ENCODE results near the gene HDAC11. TPM values are rescaled to one million over a fixed set of nuclear protein-coding genes. Genes with fewer than 3 reads are reported as not detected.
A peak's percentile ranks its signal among the peaks of the same experiment; 100 is the strongest.

The HDAC11 gene
- 10.5 and 13.7 TPM in 2 replicates for total RNA-seq (2016; rRNA removed; fragmentation: Illumina TruSeq; extraction: Trizol)
- 4.0 and 4.5 TPM in 2 replicates for total RNA-seq (2016; cell fraction: cytosol; rRNA removed; fragmentation: Illumina TruSeq; extraction: Trizol; ENCODE audit: low read depth)
- 8.3 and 12.0 TPM in 2 replicates for total RNA-seq (2016; cell fraction: insoluble cytoplasmic fraction; rRNA removed; fragmentation: Illumina TruSeq; extraction: Trizol)
- total RNA-seq (2016; cell fraction: membrane; rRNA removed; fragmentation: Illumina TruSeq; extraction: Trizol), result 8.1 and 8.4 TPM in 2 replicates
- 5.7 and 8.2 TPM in 2 replicates for total RNA-seq (2016; cell fraction: nucleus; rRNA removed; fragmentation: Illumina TruSeq; extraction: Trizol)
- polyA plus RNA-seq (2011; rRNA removed), result 33.1 and 49.7 TPM in 2 replicates
- 45.0 and 52.1 TPM in 2 replicates for polyA plus RNA-seq (2011; cell fraction: cytosol; rRNA removed)
- 54.1 and 56.2 TPM in 2 replicates for polyA plus RNA-seq (2011; cell fraction: nucleus; rRNA removed)
- 51.6 and 55.6 TPM in 2 replicates for polyA plus RNA-seq (2012)
- polyA plus RNA-seq (2016; cell fraction: cytosol; fragmentation: Illumina TruSeq; extraction: Trizol; ENCODE audit: low read depth), result 4.4 and 6.3 TPM in 2 replicates
- polyA plus RNA-seq (2016; cell fraction: insoluble cytoplasmic fraction; fragmentation: Illumina TruSeq; extraction: Trizol; ENCODE audit: low read depth), result 9.3 and 10.5 TPM in 2 replicates
- polyA plus RNA-seq (2016; cell fraction: membrane; fragmentation: Illumina TruSeq; extraction: Trizol; ENCODE audit: low read depth), result 7.6 and 9.8 TPM in 2 replicates
- 10.6 and 11.8 TPM in 2 replicates for polyA plus RNA-seq (2016; cell fraction: nucleus; fragmentation: Illumina TruSeq; extraction: Trizol; ENCODE audit: insufficient read depth, low read depth)
- polyA minus RNA-seq (2011; rRNA and poly(A)+ RNA removed; ENCODE audit: low replicate concordance), result 4.8 and 66.6 TPM in 2 replicates
- 29.4 and 31.1 TPM in 2 replicates for polyA minus RNA-seq (2011; cell fraction: cytosol; rRNA and poly(A)+ RNA removed)
- polyA minus RNA-seq (2011; cell fraction: nucleus; rRNA and poly(A)+ RNA removed), result 21.3 and 22.1 TPM in 2 replicates
- percentile 51 among the genes with signal in this experiment for Bru-seq, nascent RNA
- BruChase-seq, experiment 1, labeled RNA remaining after a 6-hour chase, result percentile 52 among the genes with signal in this experiment
- BruChase-seq, experiment 2, labeled RNA remaining after a 2-hour chase, result percentile 54 among the genes with signal in this experiment
- long read RNA-seq, experiment 1, transcript HDAC11-201 (10 exons, 2,960 nt), result major isoform, 7 of 27 reads
- long read RNA-seq, experiment 1, partial matches to known transcripts, result 8 of 27 reads
- long read RNA-seq, experiment 1, other reads (novel, unspliced or antisense), result 7 of 27 reads
- long read RNA-seq, experiment 2, transcript HDAC11-213 (9 exons, 2,766 nt), result major isoform, 8 of 55 reads
- long read RNA-seq, experiment 2, partial matches to known transcripts, result 11 of 55 reads
- long read RNA-seq, experiment 2, other reads (novel, unspliced or antisense), result 35 of 55 reads

GRCh38 chr3:13479582-13480339 lies at the start of gene HDAC11:
Gene HDAC11, plus strand, starts transcription at chr3:13480306. Its CDS starts 42 bp downstream, at chr3:13480348.
- peak within 1 kb of the TSS; percentile 75 to 86 (median 81) for H3K4me3 ChIP-seq (replicated peaks in 1 of 3; ENCODE audit: insufficient read depth in 1 of 3, low read depth in 2 of 3, low read length in 3 of 3)
- in situ Hi-C loops (cut with HindIII; ENCODE audit: extremely low pct_ligation_motif_present, low pct_unique_long_range_greater_than_20kb) (no loop called here), intact Hi-C loops (cut with micrococcal nuclease; ENCODE audit: unreplicated experiment) (no loop called here)
- BruUV-seq (replicated peaks), result TSS peak; percentile 91
- peaks cover 8% of the 10 kb centered on the region for H3K79me2 ChIP-seq (ENCODE audit: insufficient read depth, low read length)
- peak within 1 kb of the TSS; percentile 91 for H3K9ac ChIP-seq (ENCODE audit: insufficient read depth, low read depth, low read length)
- H4K20me1 ChIP-seq (ENCODE audit: insufficient read depth, low read length), result no peaks in the 10 kb centered on the region
- peak; percentile 79 for FAIRE-seq
- peaks cover 86% of the 10 kb centered on the region for H3K4me1 ChIP-seq (ENCODE audit: insufficient read depth, low read length)
- peak within 1 kb of the TSS; percentile 95 for H3K27ac ChIP-seq (ENCODE audit: extremely low read length, insufficient read depth, low read length)
- peak within 1 kb of the TSS; percentile 90 for H3K4me2 ChIP-seq (ENCODE audit: low read depth, low read length)
- ChIA-PET POLR2A (interaction anchor here (0.7 to 2.6 kb wide), 11 partner anchors 8 to 1172 kb away, joined by 3 to 25 read pairs (median 4); partner anchors contain the start of gene CCDC174), CTCF (ENCODE audit: low intra/inter-chr PET ratio, low total read pairs) (interaction anchor here (1.4 kb wide), 1 partner anchor 18 kb away, joined by 7 read pairs; no protein-coding TSS in a partner anchor)
- peak; percentile 94 for DNase-seq (ENCODE audit: low spot score)
- no peak within 1 kb of the TSS for H2AFZ ChIP-seq (ENCODE audit: low read length)
- no peaks in the 10 kb centered on the region; a peak in 1 of 5 replicates for H3K36me3 ChIP-seq (replicated peaks in 1 of 2; ENCODE audit: control insufficient read depth in 1 of 2, insufficient read depth in 2 of 2, low read length in 2 of 2)
- H3K27me3 ChIP-seq (ENCODE audit: control insufficient read depth in 1 of 2, insufficient read depth in 2 of 2, low read length in 2 of 2), result no peaks in the 10 kb centered on the region; a peak in 1 of 5 replicates
- WGBS (ENCODE audit: low lambda C conversion rate), result 0% methylated on average over 7 of the region's 67 CpGs
- no peaks in the 10 kb centered on the region for H3K9me3 ChIP-seq (ENCODE audit: low read length)
- peak; percentile 78 for ATAC-seq
- no peak for TF ChIP-seq DNMT1 (CRISPR knock-in tag; IDR thresholded peaks at IDR 0.05)
- peak; percentile 71; the same call in 1 of the 2 replicates for TF ChIP-seq ARID4A (CRISPR knock-in tag; IDR thresholded peaks at IDR 0.05; ENCODE audit: borderline replicate concordance)
- TF ChIP-seq AGO2 (optimal IDR thresholded peaks at IDR 0.05; ENCODE audit: low read depth, low read length), result peak; percentile 86
- TF ChIP-seq TFDP2 (CRISPR knock-in tag; IDR thresholded peaks at IDR 0.05), result peak; percentile 68
- peak; percentile 79; the same call in 1 of the 2 replicates for TF ChIP-seq RBAK (CRISPR knock-in tag; IDR thresholded peaks at IDR 0.05)
- TF ChIP-seq EP300 (IDR thresholded peaks at IDR 0.05; ENCODE audit: low read depth in 2 of 2, low read length in 2 of 2), result no peak
- TF ChIP-seq EP300 (CRISPR knock-in tag; IDR thresholded peaks at IDR 0.05; ENCODE audit: borderline replicate concordance), result no peak
- TF ChIP-seq NR0B2 (CRISPR knock-in tag; IDR thresholded peaks at IDR 0.05), result no peak
- TF ChIP-seq ZNF737 (CRISPR knock-in tag; IDR thresholded peaks at IDR 0.05; ENCODE audit: borderline replicate concordance), result no peak
- no peak; the same call in 1 of the 2 replicates for TF ChIP-seq NCOA2 (CRISPR knock-in tag; IDR thresholded peaks at IDR 0.05)

Measured in HepG2 (cell line).